CD14-positive monocyte (primary cell): ENCODE measurements around the gene U2SURP. TPM values are rescaled to one million over a fixed set of nuclear protein-coding genes. Genes with fewer than 3 reads are reported as not detected.
"Not testable (repeated sequence)": the region's sequence is repeated elsewhere in the genome, so short reads cannot be mapped to it uniquely, and the experiment has no call there.

Experiments
- DNase-seq, 3 donors: peaks; one replicate each; pipeline ENCODE4 v3.0.0-alpha.2; 2011 to 2022
- H2AFZ ChIP-seq: 2 replicates; pipeline ENCODE4 v1.6.0; 2012; ENCODE audit warnings: mild to moderate bottlenecking, low read depth, low read length, inconsistent platforms; ENCODE audit not compliant: insufficient read depth, poor library complexity, severe bottlenecking
- H3K27ac ChIP-seq, 2 donors: 1 replicate in 1 of 2; 2 replicates in 1 of 2; pipeline ENCODE4 v1.5.1; 2012 to 2013; ENCODE audit warnings: low read length in 2 of 2, control low read depth in 1 of 2, inconsistent platforms in 1 of 2, low read depth in 1 of 2, mild to moderate bottlenecking in 1 of 2
- H3K27me3 ChIP-seq, 2 donors: one replicate each; pipeline versions ENCODE4 v1.6.0 to v1.6.1; 2011 to 2013; ENCODE audit warnings: low read length in 2 of 2; ENCODE audit not compliant: control insufficient read depth in 2 of 2, insufficient read depth in 2 of 2
- H3K36me3 ChIP-seq, 2 donors: replicated peaks in 1 of 2; 1 replicate in 1 of 2; 2 replicates in 1 of 2; pipeline versions ENCODE4 v1.5.1 to v1.6.1; 2012 to 2013; ENCODE audit warnings: low read length in 2 of 2, control low read depth in 1 of 2, inconsistent platforms in 1 of 2, mild to moderate bottlenecking in 1 of 2; ENCODE audit not compliant: insufficient read depth in 2 of 2, control insufficient read depth in 1 of 2
- H3K4me1 ChIP-seq, 2 donors: 1 replicate in 1 of 2; 2 replicates in 1 of 2; pipeline versions ENCODE4 v1.5.1 to v1.6.1; 2012 to 2013; ENCODE audit warnings: low read length in 2 of 2, control low read depth in 1 of 2, inconsistent platforms in 1 of 2, mild to moderate bottlenecking in 1 of 2, moderate library complexity in 1 of 2; ENCODE audit not compliant: insufficient read depth in 2 of 2, control insufficient read depth in 1 of 2
- H3K4me2 ChIP-seq: replicated peaks from 2 replicates; pipeline ENCODE3; 2012; ENCODE audit warnings: low read length, moderate library complexity, mild to moderate bottlenecking; ENCODE audit not compliant: poor library complexity, severe bottlenecking; ENCODE audit errors: extremely low read depth
- H3K4me3 ChIP-seq, 3 experiments: fragments of 200-600 bp in 1 of 3; sonication (generic) in 1 of 3; replicated peaks in 1 of 3; 1 replicate in 2 of 3; 2 replicates in 1 of 3; pipeline ENCODE4 v1.5.1; 2011 to 2013; ENCODE audit warnings: low read length in 3 of 3, mild to moderate bottlenecking in 3 of 3, control low read depth in 2 of 3, low read depth in 2 of 3, inconsistent platforms in 1 of 3, moderate library complexity in 1 of 3
- H3K79me2 ChIP-seq: 2 replicates; pipeline ENCODE4 v1.6.0; 2012; ENCODE audit warnings: mild to moderate bottlenecking, control low read depth, inconsistent platforms, low read length, moderate library complexity; ENCODE audit not compliant: insufficient read depth
- H3K9ac ChIP-seq: 2 replicates; pipeline ENCODE4 v1.6.0; 2017; ENCODE audit warnings: low read length, mild to moderate bottlenecking; ENCODE audit not compliant: insufficient read depth, poor library complexity, severe bottlenecking
- H3K9me3 ChIP-seq, 2 donors: replicated peaks in 1 of 2; 1 replicate in 1 of 2; 2 replicates in 1 of 2; pipeline versions ENCODE4 v1.5.1 to v1.6.1; 2012 to 2013; ENCODE audit warnings: low read length in 2 of 2, control low read depth in 1 of 2; ENCODE audit not compliant: control insufficient read depth in 1 of 2, insufficient read depth in 1 of 2
- H4K20me1 ChIP-seq: 2 replicates; pipeline ENCODE4 v1.6.0; 2012; ENCODE audit warnings: mild to moderate bottlenecking, low read length, control low read depth, moderate library complexity; ENCODE audit not compliant: insufficient read depth
- H3K27ac Mint-ChIP-seq, 7 donors: one replicate each; pipeline ENCODE4 v1.8.0; 2020; ENCODE audit warnings: mild to moderate bottlenecking in 7 of 7, mixed read lengths in 7 of 7, moderate library complexity in 6 of 7, inconsistent platforms in 2 of 7
- H3K27me3 Mint-ChIP-seq, 3 donors: one replicate each; pipeline ENCODE4 v1.8.0; 2021 to 2022; ENCODE audit warnings: low read depth in 3 of 3, mild to moderate bottlenecking in 3 of 3, mixed read lengths in 3 of 3, moderate library complexity in 3 of 3, inconsistent platforms in 1 of 3
- H3K36me3 Mint-ChIP-seq, 2 donors: one replicate each; pipeline ENCODE4 v1.8.0; 2020; ENCODE audit warnings: mixed read lengths in 2 of 2, inconsistent platforms in 1 of 2, mild to moderate bottlenecking in 1 of 2
- H3K4me1 Mint-ChIP-seq: one replicate; pipeline ENCODE4 v1.8.0; 2020; ENCODE audit warnings: mild to moderate bottlenecking, mixed read lengths
- H3K4me3 Mint-ChIP-seq, 2 donors: one replicate each; pipeline ENCODE4 v1.8.0; 2020; ENCODE audit warnings: mild to moderate bottlenecking in 2 of 2, mixed read lengths in 2 of 2, moderate library complexity in 1 of 2
- H3K9me3 Mint-ChIP-seq, 7 donors: one replicate each; pipeline ENCODE4 v1.8.0; 2020 to 2022; ENCODE audit warnings: mixed read lengths in 7 of 7, mild to moderate bottlenecking in 6 of 7, moderate library complexity in 6 of 7, inconsistent platforms in 2 of 7
- WGBS: methylation state at CpG from one replicate; pipeline ENCODE4 v1.1.5; 2013; ENCODE audit warnings: missing lambda C conversion rate; ENCODE audit not compliant: insufficient coverage; 5-methylcytosine and 5-hydroxymethylcytosine counted together
- intact Hi-C, 2 donors: fragments of 100-400 bp; cut with micrococcal nuclease; formaldehyde crosslinking; loops; one replicate each; pipeline versions ENCODE4 v1.15.0 to v1.15.1; 2023
- polyA plus RNA-seq, 3 donors: library from polyadenylated mRNA; depleted of rRNA in 1 of 3; unstranded in 2 of 3; stranded (reverse) in 1 of 3; fragments of 300-500 nt in 2 of 3; fragments of >200 nt in 1 of 3; fragmentation: Illumina TruSeq in 2 of 3; gene quantifications; 1 replicate in 2 of 3; 2 replicates in 1 of 3; pipeline ENCODE4 v1.2.3, GENCODE V29; 2012 to 2021
- TF ChIP-seq, protein P1 (sequence below): fragments of 200-600 bp; IDR thresholded peaks from one replicate; pipeline ENCODE4 v1.8.0; 2022; ENCODE audit warnings: antibody characterized with exemption, mild to moderate bottlenecking

Gene U2SURP
- polyA plus RNA-seq, 3 donors: 21.1 to 70.4 (median 51.4) TPM

DNA sequence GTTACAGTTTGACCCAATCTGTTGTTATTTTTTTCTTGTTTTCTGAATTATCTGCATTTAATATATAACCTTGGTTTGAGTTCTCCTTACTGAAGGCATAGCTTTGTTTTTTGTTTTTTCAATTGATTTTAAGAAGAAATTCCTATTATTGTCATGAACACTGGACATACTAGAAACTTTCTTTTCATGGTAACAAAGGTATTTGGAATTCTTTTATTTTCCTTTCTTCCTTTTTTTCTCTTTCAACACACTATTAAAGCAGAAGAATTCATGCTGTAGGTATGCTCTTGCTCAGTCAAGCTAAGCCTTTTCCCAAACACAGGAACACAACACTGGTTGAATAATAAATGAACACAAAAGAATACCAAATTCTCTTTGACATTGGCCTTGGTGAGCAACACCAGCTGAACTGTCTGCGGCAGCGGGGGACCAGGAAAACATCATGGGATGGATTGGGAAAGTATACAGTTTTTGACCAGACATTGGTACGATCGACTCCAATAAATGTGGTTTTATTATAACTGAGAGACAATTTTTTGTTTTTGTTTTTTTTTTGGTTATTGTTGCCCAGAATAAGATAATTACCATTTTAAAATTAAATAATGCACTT is 23.1 kb downstream of the U2SURP start:
- H3K27ac Mint-ChIP-seq: no peak overlapping the region
- H3K36me3 Mint-ChIP-seq: peaks cover 76 to 84% of the 10 kb centered on the region in 2 donors
- WGBS: 100% methylated on average over 2 of the region's 4 CpGs

DNA sequence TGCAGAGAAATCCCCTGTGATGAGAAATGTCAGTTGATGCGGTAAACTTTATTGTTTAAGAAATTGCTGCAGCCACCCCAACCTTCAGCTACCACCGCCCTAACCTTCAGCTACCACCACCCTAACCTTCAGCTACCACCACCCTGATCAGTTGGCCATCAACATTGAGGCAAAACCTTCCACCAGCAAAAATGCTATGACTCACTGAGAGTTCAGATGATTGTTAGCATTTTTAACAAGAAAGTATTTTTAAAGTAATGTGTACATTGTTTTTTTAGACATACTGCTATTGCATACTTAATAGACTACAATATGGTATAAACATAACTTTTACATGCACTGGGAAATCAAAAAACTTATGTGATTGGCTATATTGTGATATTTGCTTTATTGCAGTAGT is 30.0 kb downstream of the U2SURP start:
- TF ChIP-seq, protein P1, sequence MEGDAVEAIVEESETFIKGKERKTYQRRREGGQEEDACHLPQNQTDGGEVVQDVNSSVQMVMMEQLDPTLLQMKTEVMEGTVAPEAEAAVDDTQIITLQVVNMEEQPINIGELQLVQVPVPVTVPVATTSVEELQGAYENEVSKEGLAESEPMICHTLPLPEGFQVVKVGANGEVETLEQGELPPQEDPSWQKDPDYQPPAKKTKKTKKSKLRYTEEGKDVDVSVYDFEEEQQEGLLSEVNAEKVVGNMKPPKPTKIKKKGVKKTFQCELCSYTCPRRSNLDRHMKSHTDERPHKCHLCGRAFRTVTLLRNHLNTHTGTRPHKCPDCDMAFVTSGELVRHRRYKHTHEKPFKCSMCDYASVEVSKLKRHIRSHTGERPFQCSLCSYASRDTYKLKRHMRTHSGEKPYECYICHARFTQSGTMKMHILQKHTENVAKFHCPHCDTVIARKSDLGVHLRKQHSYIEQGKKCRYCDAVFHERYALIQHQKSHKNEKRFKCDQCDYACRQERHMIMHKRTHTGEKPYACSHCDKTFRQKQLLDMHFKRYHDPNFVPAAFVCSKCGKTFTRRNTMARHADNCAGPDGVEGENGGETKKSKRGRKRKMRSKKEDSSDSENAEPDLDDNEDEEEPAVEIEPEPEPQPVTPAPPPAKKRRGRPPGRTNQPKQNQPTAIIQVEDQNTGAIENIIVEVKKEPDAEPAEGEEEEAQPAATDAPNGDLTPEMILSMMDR: no peak
- Histone ChIP-seq H3K27ac (no peak overlapping the region), H3K9me3 (no peaks in the 10 kb centered on the region), H4K20me1 (no peaks in the 10 kb centered on the region), H3K79me2 (no peaks in the 10 kb centered on the region), H3K27me3 (no peaks in the 10 kb centered on the region), H3K9ac (no peak overlapping the region), H3K4me3 (no peak overlapping the region), H2AFZ (no peak overlapping the region), H3K36me3 (peaks cover 72 to 87% of the 10 kb centered on the region in 2 donors), H3K4me2 (no peak overlapping the region), H3K4me1 (peaks cover 10% of the 10 kb centered on the region in 2 donors)
- peaks cover 61 to 73% of the 10 kb centered on the region in 2 donors for H3K36me3 Mint-ChIP-seq
- no peaks in the 10 kb centered on the region for H3K9me3 Mint-ChIP-seq
- intact Hi-C loops: no loop called here
- no peaks in the 10 kb centered on the region for H3K27me3 Mint-ChIP-seq
- H3K4me3 Mint-ChIP-seq: no peak overlapping the region
- no peak overlapping the region for H3K27ac Mint-ChIP-seq
- 100% methylated on average over 1 of the region's 2 CpGs for WGBS
- H3K4me1 Mint-ChIP-seq: peaks cover 9% of the 10 kb centered on the region
- no peak for DNase-seq

More for the DNA sequence above, 23.1 kb downstream of the U2SURP start:
- Histone ChIP-seq H3K4me3 (no peak overlapping the region), H4K20me1 (no peaks in the 10 kb centered on the region), H3K27me3 (no peaks in the 10 kb centered on the region), H3K36me3 (peaks cover 92 to 98% of the 10 kb centered on the region in 2 donors), H3K9me3 (no peaks in the 10 kb centered on the region), H3K79me2 (no peaks in the 10 kb centered on the region), H3K9ac (no peak overlapping the region), H2AFZ (no peak overlapping the region), H3K4me1 (no peaks in the 10 kb centered on the region), H3K27ac (no peak overlapping the region), H3K4me2 (no peak overlapping the region)
- no peaks in the 10 kb centered on the region for H3K4me1 Mint-ChIP-seq
- DNase-seq: no peak
- no peaks in the 10 kb centered on the region for H3K9me3 Mint-ChIP-seq
- no peaks in the 10 kb centered on the region for H3K27me3 Mint-ChIP-seq
- H3K4me3 Mint-ChIP-seq: no peak overlapping the region
- TF ChIP-seq, protein P1: no peak
- intact Hi-C loops: no loop called here

DNA sequence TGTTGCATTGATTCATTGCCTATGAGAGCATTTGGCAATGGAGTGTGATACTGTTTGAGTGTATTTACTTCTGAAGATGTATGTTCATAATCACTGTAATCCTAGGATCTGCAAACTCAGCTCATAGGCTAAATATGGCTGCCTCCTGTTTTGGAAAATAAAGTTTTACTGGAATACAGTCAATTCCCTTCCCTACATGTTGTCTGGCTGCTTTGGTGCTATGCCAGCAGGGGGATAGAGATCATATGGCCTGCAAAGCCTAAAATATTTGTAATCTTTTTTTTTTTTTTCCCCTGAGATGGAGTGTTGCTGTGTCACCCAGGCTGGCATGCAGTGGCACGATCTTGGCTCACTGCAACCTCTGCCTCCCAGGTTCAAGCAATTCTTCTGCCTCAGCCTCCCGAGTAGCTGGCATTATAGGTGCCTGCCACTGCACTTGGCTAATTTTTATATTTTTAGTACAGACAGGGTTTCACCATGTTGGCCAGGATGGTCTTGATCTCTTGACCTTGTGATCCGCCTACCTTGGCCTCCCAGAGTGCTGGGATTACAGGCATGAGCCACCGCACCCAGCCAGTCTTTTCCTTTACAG is 30.5 kb downstream of the U2SURP start:
- H4K20me1 ChIP-seq, H3K9me3 Mint-ChIP-seq, H3K9ac ChIP-seq, H3K4me3 ChIP-seq, DNase-seq, H3K27ac ChIP-seq, intact Hi-C loops, H3K9me3 ChIP-seq, H2AFZ ChIP-seq, H3K79me2 ChIP-seq, H3K4me3 Mint-ChIP-seq, H3K27me3 ChIP-seq, H3K27me3 Mint-ChIP-seq, H3K4me2 ChIP-seq: not testable (repeated sequence)
- peaks cover 65 to 75% of the 10 kb centered on the region in 2 donors for H3K36me3 Mint-ChIP-seq
- WGBS: 93% methylated on average over 2 of the region's 4 CpGs
- peaks cover 72 to 87% of the 10 kb centered on the region in 2 donors for H3K36me3 ChIP-seq
- peak overlapping the region in 1 of 7 donors; percentile 74 for H3K27ac Mint-ChIP-seq
- peaks cover 14 to 16% of the 10 kb centered on the region in 2 donors for H3K4me1 ChIP-seq
- peaks cover 13% of the 10 kb centered on the region for H3K4me1 Mint-ChIP-seq
